ENCODE measurements around the gene SMOC2.

The SMOC2 gene

GRCh38 chr6:168462289-168462853 is 21.4 kb downstream of the SMOC2 start:
- no CpG with 5 or more reads among the region's 8 CpGs for WGBS (ENCODE audit: insufficient coverage, insufficient read length)
- DNase-seq (ENCODE audit: low read depth, low spot score) = no peak
- no peaks in the 10 kb centered on the region for H3K36me3 ChIP-seq (ENCODE audit: control insufficient read depth, insufficient read depth, low read length)
- H3K4me3 ChIP-seq (ENCODE audit: low read length) = no peak overlapping the region
- H3K9me3 ChIP-seq (ENCODE audit: control insufficient read depth, insufficient read depth, low read length) = no peaks in the 10 kb centered on the region
- H3K27ac ChIP-seq (ENCODE audit: low read length) = no peak overlapping the region
- no peaks in the 10 kb centered on the region for H3K27me3 ChIP-seq (ENCODE audit: control insufficient read depth, insufficient read depth, low read length)
- peaks cover 2% of the 10 kb centered on the region; the same call in 1 of the 2 replicates for H3K4me1 ChIP-seq (ENCODE audit: control insufficient read depth, insufficient read depth, low read length)

- Histone ChIP-seq H3K36me3 (ENCODE audit: control insufficient read depth, insufficient read depth, low read length) (no peaks in the 10 kb centered on the region), H3K4me3 (ENCODE audit: low read length) (no peak overlapping the region), H3K9me3 (ENCODE audit: control insufficient read depth, insufficient read depth, low read length) (no peaks in the 10 kb centered on the region), H3K4me1 (ENCODE audit: control insufficient read depth, insufficient read depth, low read length) (peaks cover 2% of the 10 kb centered on the region), H3K27me3 (ENCODE audit: control insufficient read depth, insufficient read depth, low read length) (no peaks in the 10 kb centered on the region), H3K27ac (ENCODE audit: low read length) (no peak overlapping the region)
- WGBS (ENCODE audit: insufficient coverage, insufficient read length) = no CpG with 5 or more reads among the region's 4 CpGs
- no peak for DNase-seq (ENCODE audit: low read depth, low spot score)
Measured at GRCh38 chr6:168464546-168464945, 23.6 kb downstream of the SMOC2 start.

- Histone ChIP-seq H3K4me3 (ENCODE audit: low read length) (no peak overlapping the region), H3K9me3 (ENCODE audit: control insufficient read depth, insufficient read depth, low read length) (no peaks in the 10 kb centered on the region), H3K4me1 (ENCODE audit: control insufficient read depth, insufficient read depth, low read length) (peaks cover 3% of the 10 kb centered on the region), H3K36me3 (ENCODE audit: control insufficient read depth, insufficient read depth, low read length) (no peaks in the 10 kb centered on the region), H3K27ac (ENCODE audit: low read length) (no peak overlapping the region), H3K27me3 (ENCODE audit: control insufficient read depth, insufficient read depth, low read length) (no peaks in the 10 kb centered on the region)
- no peak for DNase-seq (ENCODE audit: low read depth, low spot score)
- no CpG with 5 or more reads among the region's 5 CpGs for WGBS (ENCODE audit: insufficient coverage, insufficient read length)
Measured at GRCh38 chr6:168468045-168468444, 27.1 kb downstream of the SMOC2 start.

GRCh38 chr6:168469521-168469920 is 28.5 kb downstream of the SMOC2 start:
- H3K9me3 ChIP-seq (ENCODE audit: control insufficient read depth, insufficient read depth, low read length) = no peaks in the 10 kb centered on the region
- no peak for DNase-seq (ENCODE audit: low read depth, low spot score)
- H3K27ac ChIP-seq (ENCODE audit: low read length) = no peak overlapping the region
- no CpG with 5 or more reads among the region's 14 CpGs for WGBS (ENCODE audit: insufficient coverage, insufficient read length)
- H3K36me3 ChIP-seq (ENCODE audit: control insufficient read depth, insufficient read depth, low read length) = no peaks in the 10 kb centered on the region
- no peak overlapping the region for H3K4me3 ChIP-seq (ENCODE audit: low read length)
- H3K4me1 ChIP-seq (ENCODE audit: control insufficient read depth, insufficient read depth, low read length) = peaks cover 3% of the 10 kb centered on the region
- H3K27me3 ChIP-seq (ENCODE audit: control insufficient read depth, insufficient read depth, low read length) = no peaks in the 10 kb centered on the region

- WGBS (ENCODE audit: insufficient coverage, insufficient read length) = no CpG with 5 or more reads among the region's 5 CpGs
- no peaks in the 10 kb centered on the region for H3K27me3 ChIP-seq (ENCODE audit: control insufficient read depth, insufficient read depth, low read length)
- DNase-seq (ENCODE audit: low read depth, low spot score) = no peak
Measured at GRCh38 chr6:168469926-168470325, 28.9 kb downstream of the SMOC2 start.

GRCh38 chr6:168472363-168472762 is 31.4 kb downstream of the SMOC2 start:
- Histone ChIP-seq H3K36me3 (ENCODE audit: control insufficient read depth, insufficient read depth, low read length) (no peaks in the 10 kb centered on the region), H3K27ac (ENCODE audit: low read length) (no peak overlapping the region), H3K9me3 (ENCODE audit: control insufficient read depth, insufficient read depth, low read length) (no peaks in the 10 kb centered on the region), H3K4me3 (ENCODE audit: low read length) (no peak overlapping the region), H3K4me1 (ENCODE audit: control insufficient read depth, insufficient read depth, low read length) (peaks cover 2% of the 10 kb centered on the region), H3K27me3 (ENCODE audit: control insufficient read depth, insufficient read depth, low read length) (no peaks in the 10 kb centered on the region)
- no peak for DNase-seq (ENCODE audit: low read depth, low spot score)
- WGBS (ENCODE audit: insufficient coverage, insufficient read length) = no CpG with 5 or more reads among the region's 1 CpG

More at GRCh38 chr6:168469926-168470325, 28.9 kb downstream of the SMOC2 start:
- Histone ChIP-seq H3K27ac (ENCODE audit: low read length) (no peak overlapping the region), H3K4me1 (ENCODE audit: control insufficient read depth, insufficient read depth, low read length) (peaks cover 3% of the 10 kb centered on the region), H3K4me3 (ENCODE audit: low read length) (no peak overlapping the region), H3K36me3 (ENCODE audit: control insufficient read depth, insufficient read depth, low read length) (no peaks in the 10 kb centered on the region), H3K9me3 (ENCODE audit: control insufficient read depth, insufficient read depth, low read length) (no peaks in the 10 kb centered on the region)

- H3K27me3 ChIP-seq (ENCODE audit: control insufficient read depth, insufficient read depth, low read length) = no peaks in the 10 kb centered on the region
- no peak for DNase-seq (ENCODE audit: low read depth, low spot score)
- no CpG with 5 or more reads among the region's 7 CpGs for WGBS (ENCODE audit: insufficient coverage, insufficient read length)
Measured at GRCh38 chr6:168473197-168473596, 32.2 kb downstream of the SMOC2 start.

GRCh38 chr6:168475188-168476013 is 34.4 kb downstream of the SMOC2 start:
- no peak overlapping the region for H3K27ac ChIP-seq (ENCODE audit: low read length)
- H3K27me3 ChIP-seq (ENCODE audit: control insufficient read depth, insufficient read depth, low read length) = no peaks in the 10 kb centered on the region
- H3K36me3 ChIP-seq (ENCODE audit: control insufficient read depth, insufficient read depth, low read length) = no peaks in the 10 kb centered on the region
- no peak for DNase-seq (ENCODE audit: low read depth, low spot score)
- H3K9me3 ChIP-seq (ENCODE audit: control insufficient read depth, insufficient read depth, low read length) = no peaks in the 10 kb centered on the region
- WGBS (ENCODE audit: insufficient coverage, insufficient read length) = no CpG with 5 or more reads among the region's 26 CpGs
- no peak overlapping the region for H3K4me3 ChIP-seq (ENCODE audit: low read length)
- no peaks in the 10 kb centered on the region for H3K4me1 ChIP-seq (ENCODE audit: control insufficient read depth, insufficient read depth, low read length)

More at GRCh38 chr6:168473197-168473596, 32.2 kb downstream of the SMOC2 start:
- H3K4me1 ChIP-seq (ENCODE audit: control insufficient read depth, insufficient read depth, low read length) = peaks cover 2% of the 10 kb centered on the region
- H3K27ac ChIP-seq (ENCODE audit: low read length) = no peak overlapping the region
- H3K9me3 ChIP-seq (ENCODE audit: control insufficient read depth, insufficient read depth, low read length) = no peaks in the 10 kb centered on the region
- H3K36me3 ChIP-seq (ENCODE audit: control insufficient read depth, insufficient read depth, low read length) = no peaks in the 10 kb centered on the region
- H3K4me3 ChIP-seq (ENCODE audit: low read length) = no peak overlapping the region

GRCh38 chr6:168479421-168479820 is 38.4 kb downstream of the SMOC2 start:
- DNase-seq (ENCODE audit: low read depth, low spot score) = no peak
- WGBS (ENCODE audit: insufficient coverage, insufficient read length) = no CpG with 5 or more reads among the region's 4 CpGs
- H3K27ac ChIP-seq (ENCODE audit: low read length) = no peak overlapping the region
- H3K36me3 ChIP-seq (ENCODE audit: control insufficient read depth, insufficient read depth, low read length) = no peaks in the 10 kb centered on the region
- H3K4me1 ChIP-seq (ENCODE audit: control insufficient read depth, insufficient read depth, low read length) = no peaks in the 10 kb centered on the region
- no peaks in the 10 kb centered on the region for H3K27me3 ChIP-seq (ENCODE audit: control insufficient read depth, insufficient read depth, low read length)
- H3K4me3 ChIP-seq (ENCODE audit: low read length) = no peak overlapping the region
- no peaks in the 10 kb centered on the region for H3K9me3 ChIP-seq (ENCODE audit: control insufficient read depth, insufficient read depth, low read length)

GRCh38 chr6:168480481-168480880 is 39.5 kb downstream of the SMOC2 start:
- no peak overlapping the region for H3K4me3 ChIP-seq (ENCODE audit: low read length)
- H3K27ac ChIP-seq (ENCODE audit: low read length) = no peak overlapping the region
- H3K27me3 ChIP-seq (ENCODE audit: control insufficient read depth, insufficient read depth, low read length) = no peaks in the 10 kb centered on the region
- no peaks in the 10 kb centered on the region for H3K9me3 ChIP-seq (ENCODE audit: control insufficient read depth, insufficient read depth, low read length)
- DNase-seq (ENCODE audit: low read depth, low spot score) = no peak
- no peaks in the 10 kb centered on the region for H3K4me1 ChIP-seq (ENCODE audit: control insufficient read depth, insufficient read depth, low read length)
- H3K36me3 ChIP-seq (ENCODE audit: control insufficient read depth, insufficient read depth, low read length) = no peaks in the 10 kb centered on the region

- H3K4me3 ChIP-seq (ENCODE audit: low read length) = no peak overlapping the region
- no peak overlapping the region for H3K27ac ChIP-seq (ENCODE audit: low read length)
- WGBS (ENCODE audit: insufficient coverage, insufficient read length) = no CpG with 5 or more reads among the region's 5 CpGs
- H3K4me1 ChIP-seq (ENCODE audit: control insufficient read depth, insufficient read depth, low read length) = no peaks in the 10 kb centered on the region
- no peak for DNase-seq (ENCODE audit: low read depth, low spot score)
- no peaks in the 10 kb centered on the region for H3K9me3 ChIP-seq (ENCODE audit: control insufficient read depth, insufficient read depth, low read length)
- no peaks in the 10 kb centered on the region for H3K27me3 ChIP-seq (ENCODE audit: control insufficient read depth, insufficient read depth, low read length)
- H3K36me3 ChIP-seq (ENCODE audit: control insufficient read depth, insufficient read depth, low read length) = no peaks in the 10 kb centered on the region
Measured at GRCh38 chr6:168485818-168486217, 44.8 kb downstream of the SMOC2 start.
